ENCODE results near the gene XIRP1. TPM values are rescaled to one million over a fixed set of nuclear protein-coding genes. Genes with fewer than 3 reads are reported as not detected.

The XIRP1 gene
- total RNA-seq, 1 donor from 2014 or later = 0.21 TPM

DNA sequence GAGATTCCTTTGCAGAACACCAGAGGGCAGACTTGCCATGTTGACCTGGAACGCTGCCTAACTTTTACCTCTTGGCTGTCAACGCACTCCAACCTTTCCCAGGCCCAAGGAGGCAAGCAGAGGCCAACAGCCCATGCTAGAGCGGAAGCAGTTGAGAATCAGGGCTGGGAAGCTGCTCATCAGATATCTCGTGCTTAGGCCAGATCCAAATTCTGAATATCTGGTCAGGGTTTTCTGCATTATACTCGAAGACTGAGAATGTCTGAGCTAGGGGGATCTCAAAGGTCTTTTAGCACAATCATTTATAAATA is 2.5 kb downstream of the XIRP1 start:
- H3K27ac Mint-ChIP-seq (ENCODE audit: unreplicated experiment) = peak overlapping the region; percentile 18
- H3K27me3 Mint-ChIP-seq (ENCODE audit: unreplicated experiment) = peaks cover 13% of the 10 kb centered on the region
- H3K4me3 Mint-ChIP-seq (ENCODE audit: unreplicated experiment) = peak overlapping the region; percentile 33
- H3K9me3 Mint-ChIP-seq (ENCODE audit: unreplicated experiment) = no peaks in the 10 kb centered on the region
- H3K36me3 Mint-ChIP-seq (ENCODE audit: low read depth, unreplicated experiment) = no peaks in the 10 kb centered on the region
- peak; percentile 72 for DNase-seq (ENCODE audit: low spot score)
- H3K4me1 Mint-ChIP-seq (ENCODE audit: unreplicated experiment) = peaks cover 9% of the 10 kb centered on the region
- peak; percentile 83 for TF ChIP-seq CTCF (IDR thresholded peaks at IDR 0.05; ENCODE audit: unreplicated experiment)

- H3K4me1 Mint-ChIP-seq (ENCODE audit: unreplicated experiment) = peaks cover 9% of the 10 kb centered on the region
- no peaks in the 10 kb centered on the region for H3K9me3 Mint-ChIP-seq (ENCODE audit: unreplicated experiment)
- no peak overlapping the region for H3K4me3 Mint-ChIP-seq (ENCODE audit: unreplicated experiment)
- H3K36me3 Mint-ChIP-seq (ENCODE audit: low read depth, unreplicated experiment) = no peaks in the 10 kb centered on the region
- no peak for TF ChIP-seq CTCF (IDR thresholded peaks at IDR 0.05; ENCODE audit: unreplicated experiment)
- peaks cover 13% of the 10 kb centered on the region for H3K27me3 Mint-ChIP-seq (ENCODE audit: unreplicated experiment)
- DNase-seq (ENCODE audit: low spot score) = no peak
- H3K27ac Mint-ChIP-seq (ENCODE audit: unreplicated experiment) = no peak overlapping the region
These were observed 3.0 kb downstream of the XIRP1 start for GRCh38 chr3:39189150-39189958.

DNA sequence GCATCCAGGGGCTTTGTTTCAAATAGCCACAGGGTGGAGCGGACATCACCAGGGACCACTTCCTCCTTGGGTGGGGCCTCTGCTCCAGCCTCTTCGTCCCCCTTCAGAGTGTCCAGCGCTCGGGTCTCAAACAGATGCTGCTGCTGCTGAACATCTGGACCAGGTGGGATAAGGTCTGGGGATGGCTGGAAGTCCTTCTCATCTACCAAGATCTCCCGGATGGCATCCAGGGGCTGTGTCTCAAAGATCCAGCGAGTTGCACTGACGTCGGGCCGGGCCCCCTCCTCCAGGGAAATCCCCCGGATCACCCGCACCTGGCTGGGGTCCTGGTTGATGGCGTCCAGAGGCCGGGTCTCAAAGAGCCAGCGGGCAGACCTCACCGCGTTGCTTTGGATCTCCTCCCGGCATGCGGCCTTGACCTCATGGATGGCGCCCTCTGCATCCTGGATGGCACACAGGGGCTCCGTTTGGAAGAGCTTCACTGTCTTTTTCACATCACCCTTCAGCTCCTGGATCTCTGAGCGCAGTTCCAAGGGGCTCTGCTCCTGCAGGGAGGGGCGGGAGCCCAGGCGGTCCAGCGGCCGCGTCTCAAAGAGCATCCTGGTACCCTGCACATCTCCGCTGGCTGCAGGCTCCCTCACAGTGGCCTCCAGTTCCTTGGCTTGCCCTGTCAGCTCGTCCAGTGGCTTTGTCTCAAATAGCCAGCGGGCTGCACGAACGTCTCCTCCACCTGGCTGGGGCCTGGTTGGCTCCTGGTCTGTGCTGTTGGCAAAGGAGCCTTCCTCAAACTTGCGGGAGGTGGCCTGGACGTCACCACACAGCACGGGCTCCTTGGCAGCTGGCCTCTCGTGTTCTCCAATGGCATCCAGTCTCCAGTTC is 3.9 kb downstream of the XIRP1 start:
- Mint-ChIP-seq H3K36me3 (ENCODE audit: low read depth, unreplicated experiment) (no peaks in the 10 kb centered on the region), H3K4me1 (ENCODE audit: unreplicated experiment) (peaks cover 9% of the 10 kb centered on the region), H3K27ac (ENCODE audit: unreplicated experiment) (no peak overlapping the region)

DNA sequence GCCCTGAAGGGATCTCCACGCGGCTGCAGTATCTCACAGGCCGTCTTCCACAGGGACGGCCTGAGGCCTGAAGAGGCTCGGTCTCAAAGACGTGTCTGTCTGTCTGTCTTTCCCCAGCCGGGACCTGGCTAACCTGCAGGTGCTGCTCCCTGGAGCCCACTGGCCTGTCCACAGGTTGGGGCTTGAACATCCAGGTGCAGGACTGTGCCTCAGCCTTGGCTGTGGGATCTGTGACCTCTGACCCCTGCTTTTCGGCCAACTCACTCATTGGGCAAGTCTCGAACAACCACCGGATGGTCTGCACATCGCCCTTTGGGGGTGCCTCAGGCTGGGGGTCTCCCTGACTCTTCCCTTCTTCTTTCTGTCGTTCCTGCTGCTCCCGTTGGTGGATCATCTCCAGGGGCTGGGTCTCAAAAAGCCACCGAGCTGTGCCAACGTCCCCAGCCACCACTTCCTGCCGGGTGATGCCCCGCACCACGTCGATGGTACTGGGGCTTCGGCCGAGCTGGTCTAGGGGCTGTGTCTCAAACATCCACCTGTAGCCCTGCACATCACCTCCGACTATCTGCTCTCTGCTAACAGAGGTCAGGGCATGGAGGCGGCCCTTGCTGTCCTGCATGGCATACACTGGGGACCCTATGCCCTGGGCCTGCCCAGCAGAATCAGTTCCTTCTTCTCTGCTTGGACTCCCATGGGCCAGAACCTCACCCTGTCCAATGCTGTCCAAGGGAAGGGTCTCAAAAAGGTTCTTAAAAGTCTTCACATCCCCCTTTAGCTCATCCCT is 4.8 kb downstream of the XIRP1 start:
- H3K4me1 Mint-ChIP-seq (ENCODE audit: unreplicated experiment) = peaks cover 12% of the 10 kb centered on the region
- no peak overlapping the region for H3K4me3 Mint-ChIP-seq (ENCODE audit: unreplicated experiment)

More for the DNA sequence above, 3.9 kb downstream of the XIRP1 start:
- no peak for DNase-seq (ENCODE audit: low spot score)
- Mint-ChIP-seq H3K9me3 (ENCODE audit: unreplicated experiment) (no peaks in the 10 kb centered on the region), H3K4me3 (ENCODE audit: unreplicated experiment) (no peak overlapping the region), H3K27me3 (ENCODE audit: unreplicated experiment) (peaks cover 12% of the 10 kb centered on the region)
- no peak for TF ChIP-seq CTCF (IDR thresholded peaks at IDR 0.05; ENCODE audit: unreplicated experiment)

More for the DNA sequence above, 4.8 kb downstream of the XIRP1 start:
- no peak overlapping the region for H3K27ac Mint-ChIP-seq (ENCODE audit: unreplicated experiment)
- no peaks in the 10 kb centered on the region for H3K9me3 Mint-ChIP-seq (ENCODE audit: unreplicated experiment)
- H3K36me3 Mint-ChIP-seq (ENCODE audit: low read depth, unreplicated experiment) = no peaks in the 10 kb centered on the region
- DNase-seq (ENCODE audit: low spot score) = no peak
- peaks cover 17% of the 10 kb centered on the region for H3K27me3 Mint-ChIP-seq (ENCODE audit: unreplicated experiment)
- no peak for TF ChIP-seq CTCF (IDR thresholded peaks at IDR 0.05; ENCODE audit: unreplicated experiment)
